HepG2 (cell line): ENCODE data around the gene TGFA. TPM values are rescaled to one million over a fixed set of nuclear protein-coding genes. Genes with fewer than 3 reads are reported as not detected.

Experiments used
- ATAC-seq: fragments of 200-7000 bp; cut with Tn5 transposase; 3 replicates; pipeline ENCODE4 v1.9.1; 2020; ENCODE audit warnings: mild to moderate bottlenecking, moderate library complexity
- BruUV-seq: library from RNA; stranded (reverse); fragments of 400-500 nt; replicated peaks from 2 replicates; lab custom pipeline; 2021; lab: Mats Ljungman, UMichigan
- CTCF ChIA-PET: fragments of 300-600 bp; formaldehyde crosslinking; extraction: SDS; loops from one replicate; lab custom pipeline; 2021; ENCODE audit warnings: low total read pairs, inconsistent platforms, low intra/inter-chr PET ratio; lab: Yijun Ruan, JAX
- POLR2A ChIA-PET: fragments of 350-600 bp; sonication (Branson Sonifier 250); formaldehyde crosslinking; loops from one replicate; lab custom pipeline; 2020; ENCODE audit warnings: antibody characterized with exemption, inconsistent platforms; lab: Yijun Ruan, JAX
- DNase-seq: peaks from one replicate; pipeline ENCODE4 v3.0.0-alpha.2; 2015; ENCODE audit warnings: low spot score
- FAIRE-seq: peaks from 3 replicates; lab custom pipeline; 2011; peaks lifted over from hg19 to GRCh38; lab: Jason Lieb, UNC
- H2AFZ ChIP-seq: one replicate; pipeline ENCODE4 v1.6.1; 2011; ENCODE audit warnings: low read length, inconsistent platforms
- H3K27ac ChIP-seq: fragments of 300-600 bp; 3 replicates; pipeline ENCODE4 v1.8.0; 2011; ENCODE audit warnings: mixed run types, mild to moderate bottlenecking, mixed read lengths, low read length, inconsistent platforms; ENCODE audit not compliant: insufficient read depth; ENCODE audit errors: extremely low read length
- H3K27me3 ChIP-seq, 2 experiments: fragments of 200-600 bp in 1 of 2; 2 replicates in 1 of 2; 3 replicates in 1 of 2; pipeline versions ENCODE4 v1.6.0 to v1.8.0; 2011; ENCODE audit warnings: low read length in 2 of 2, mild to moderate bottlenecking in 2 of 2, moderate library complexity in 2 of 2, inconsistent platforms in 1 of 2; ENCODE audit not compliant: insufficient read depth in 2 of 2, control insufficient read depth in 1 of 2
- H3K36me3 ChIP-seq, 2 experiments: fragments of 200-600 bp in 1 of 2; replicated peaks in 1 of 2; 2 replicates in 1 of 2; 3 replicates in 1 of 2; pipeline versions ENCODE4 v1.5.1 to v1.8.0; 2011; ENCODE audit warnings: low read length in 2 of 2, inconsistent platforms in 1 of 2; ENCODE audit not compliant: insufficient read depth in 2 of 2, control insufficient read depth in 1 of 2
- H3K4me1 ChIP-seq: 2 replicates; pipeline ENCODE4 v1.5.1; 2012; ENCODE audit warnings: low read length, inconsistent platforms; ENCODE audit not compliant: insufficient read depth
- H3K4me2 ChIP-seq: 2 replicates; pipeline ENCODE4 v1.6.0; 2011; ENCODE audit warnings: low read depth, low read length, inconsistent platforms
- H3K4me3 ChIP-seq, 3 experiments: fragments of 200-600 bp in 1 of 3; sonication (generic), shearing (Covaris generic) in 1 of 3; replicated peaks in 1 of 3; 2 replicates each; pipeline ENCODE4 v1.5.1; 2011 to 2016; ENCODE audit warnings: low read length in 3 of 3, inconsistent platforms in 2 of 3, low read depth in 2 of 3, mild to moderate bottlenecking in 2 of 3, control low read depth in 1 of 3, mixed read lengths in 1 of 3; ENCODE audit not compliant: insufficient read depth in 1 of 3
- H3K79me2 ChIP-seq: one replicate; pipeline ENCODE4 v1.6.1; 2011; ENCODE audit warnings: low read length, inconsistent platforms; ENCODE audit not compliant: insufficient read depth
- H3K9ac ChIP-seq: 2 replicates; pipeline ENCODE4 v1.6.0; 2011; ENCODE audit warnings: mild to moderate bottlenecking, low read depth, low read length, inconsistent platforms; ENCODE audit not compliant: insufficient read depth
- H3K9me3 ChIP-seq: 2 replicates; pipeline ENCODE4 v1.5.1; 2012; ENCODE audit warnings: mild to moderate bottlenecking, low read length
- H4K20me1 ChIP-seq: 2 replicates; pipeline ENCODE4 v1.6.0; 2011; ENCODE audit warnings: inconsistent platforms, mild to moderate bottlenecking, low read length, moderate library complexity; ENCODE audit not compliant: insufficient read depth
- BRD4 ChIP-seq: sonication (generic); formaldehyde crosslinking; IDR thresholded peaks from 2 replicates; pipeline ENCODE4 v1.4.0; 2020; ENCODE audit warnings: missing genetic modification reagents
- ERF ChIP-seq: IDR thresholded peaks from 2 replicates; pipeline ENCODE4 v1.6.1; 2018; ENCODE audit warnings: missing biosample characterization, missing genetic modification reagents
- MYNN ChIP-seq: sonication (generic); formaldehyde crosslinking; IDR thresholded peaks from 2 replicates; pipeline ENCODE4 v1.4.0; 2020; ENCODE audit warnings: mild to moderate bottlenecking, low read depth, missing genetic modification reagents
- YEATS2 ChIP-seq: sonication (generic); formaldehyde crosslinking; IDR thresholded peaks from 2 replicates; pipeline ENCODE4 v1.4.0; 2020; ENCODE audit warnings: missing genetic modification reagents, borderline replicate concordance
- ZNF3 ChIP-seq: IDR thresholded peaks from 2 replicates; pipeline ENCODE4 v1.7.0; 2017; ENCODE audit warnings: inconsistent platforms
- ZNF557 ChIP-seq: sonication (generic); formaldehyde crosslinking; IDR thresholded peaks from 2 replicates; pipeline ENCODE4 v1.4.0; 2020; ENCODE audit warnings: missing genetic modification reagents
- ZNF720 ChIP-seq: sonication (generic); formaldehyde crosslinking; IDR thresholded peaks from 2 replicates; pipeline ENCODE4 v1.4.0; 2020; ENCODE audit warnings: missing genetic modification reagents
- WGBS: methylation state at CpG from one replicate; pipeline ENCODE4 v1.1.6; 2017; ENCODE audit warnings: low lambda C conversion rate; 5-methylcytosine and 5-hydroxymethylcytosine counted together
- in situ Hi-C: cut with HindIII; loops from 2 replicates; pipeline ENCODE4 v1.10.0; 2017; ENCODE audit warnings: low pct_unique_long_range_greater_than_20kb; ENCODE audit not compliant: extremely low pct_ligation_motif_present
- intact Hi-C: fragments of 100-400 bp; cut with micrococcal nuclease; formaldehyde crosslinking; loops from one replicate; pipeline ENCODE4 v1.10.0; 2022; ENCODE audit not compliant: unreplicated experiment
- polyA plus RNA-seq, 8 experiments: library from polyadenylated mRNA; depleted of rRNA in 3 of 8; stranded (reverse) in 7 of 8; unstranded in 1 of 8; fragments of >200 nt; fragmentation: Illumina TruSeq in 4 of 8; extraction: Trizol in 4 of 8; gene quantifications; 2 replicates each; pipeline versions ENCODE4 v1.2.1 to v1.2.3, GENCODE V29; 2011 to 2016; ENCODE audit warnings: low read depth in 4 of 8, missing spikeins in 1 of 8, mixed read lengths in 1 of 8; ENCODE audit not compliant: insufficient read depth in 1 of 8
- total RNA-seq, 5 experiments: library from RNA; depleted of rRNA; stranded (reverse); fragments of >200 nt; fragmentation: Illumina TruSeq; extraction: Trizol; gene quantifications; 2 replicates each; pipeline ENCODE4 v1.2.3, GENCODE V29; 2016; ENCODE audit warnings: low read depth in 1 of 5
- TF ChIP-seq, protein P1 (sequence below): sonication (generic); formaldehyde crosslinking; IDR thresholded peaks from 2 replicates; pipeline ENCODE4 v1.4.0; 2020; ENCODE audit warnings: mild to moderate bottlenecking, missing genetic modification reagents, borderline replicate concordance
- TF ChIP-seq, protein P2 (sequence below): sonication (generic); formaldehyde crosslinking; IDR thresholded peaks from 2 replicates; pipeline ENCODE4 v1.9.0; 2021; ENCODE audit warnings: missing genetic modification reagents, mild to moderate bottlenecking, borderline replicate concordance
- TF ChIP-seq, protein P3 (sequence below): sonication (generic); formaldehyde crosslinking; IDR thresholded peaks from 2 replicates; pipeline ENCODE4 v1.4.0; 2020; ENCODE audit warnings: missing genetic modification reagents
- TF ChIP-seq, protein P4 (sequence below): sonication (generic); formaldehyde crosslinking; IDR thresholded peaks from 2 replicates; pipeline ENCODE4 v1.4.0; 2020; ENCODE audit warnings: missing genetic modification reagents

TGFA gene
- total and polyA plus RNA-seq, 2 of the 13 experiments (the other 11 are each of a cell fraction or from before 2014, with no cell fraction given), result 7.8 to 15.3 TPM

DNA sequence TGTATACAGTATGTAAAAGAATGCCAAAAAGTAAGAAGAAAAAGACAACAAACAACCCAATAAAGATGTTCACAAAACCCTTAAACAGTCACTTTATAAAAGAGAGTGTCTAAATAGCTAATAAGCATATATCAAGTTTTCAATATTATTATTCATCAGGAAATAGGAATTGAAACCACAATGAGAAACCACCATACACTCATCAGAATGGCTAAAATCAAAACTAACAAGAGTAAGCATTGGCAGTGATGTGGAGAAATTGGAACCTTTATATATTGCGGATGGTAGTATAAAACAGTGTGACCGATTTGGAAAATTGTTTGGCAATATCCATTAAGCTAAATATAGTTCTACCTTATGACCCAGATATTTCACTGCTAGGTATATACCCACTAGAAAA is 20.5 kb upstream of the TGFA start:
- BruUV-seq, result no TSS peak
- no peak for TF ChIP-seq ERF (CRISPR knock-in tag)
- TF ChIP-seq, protein P1, sequence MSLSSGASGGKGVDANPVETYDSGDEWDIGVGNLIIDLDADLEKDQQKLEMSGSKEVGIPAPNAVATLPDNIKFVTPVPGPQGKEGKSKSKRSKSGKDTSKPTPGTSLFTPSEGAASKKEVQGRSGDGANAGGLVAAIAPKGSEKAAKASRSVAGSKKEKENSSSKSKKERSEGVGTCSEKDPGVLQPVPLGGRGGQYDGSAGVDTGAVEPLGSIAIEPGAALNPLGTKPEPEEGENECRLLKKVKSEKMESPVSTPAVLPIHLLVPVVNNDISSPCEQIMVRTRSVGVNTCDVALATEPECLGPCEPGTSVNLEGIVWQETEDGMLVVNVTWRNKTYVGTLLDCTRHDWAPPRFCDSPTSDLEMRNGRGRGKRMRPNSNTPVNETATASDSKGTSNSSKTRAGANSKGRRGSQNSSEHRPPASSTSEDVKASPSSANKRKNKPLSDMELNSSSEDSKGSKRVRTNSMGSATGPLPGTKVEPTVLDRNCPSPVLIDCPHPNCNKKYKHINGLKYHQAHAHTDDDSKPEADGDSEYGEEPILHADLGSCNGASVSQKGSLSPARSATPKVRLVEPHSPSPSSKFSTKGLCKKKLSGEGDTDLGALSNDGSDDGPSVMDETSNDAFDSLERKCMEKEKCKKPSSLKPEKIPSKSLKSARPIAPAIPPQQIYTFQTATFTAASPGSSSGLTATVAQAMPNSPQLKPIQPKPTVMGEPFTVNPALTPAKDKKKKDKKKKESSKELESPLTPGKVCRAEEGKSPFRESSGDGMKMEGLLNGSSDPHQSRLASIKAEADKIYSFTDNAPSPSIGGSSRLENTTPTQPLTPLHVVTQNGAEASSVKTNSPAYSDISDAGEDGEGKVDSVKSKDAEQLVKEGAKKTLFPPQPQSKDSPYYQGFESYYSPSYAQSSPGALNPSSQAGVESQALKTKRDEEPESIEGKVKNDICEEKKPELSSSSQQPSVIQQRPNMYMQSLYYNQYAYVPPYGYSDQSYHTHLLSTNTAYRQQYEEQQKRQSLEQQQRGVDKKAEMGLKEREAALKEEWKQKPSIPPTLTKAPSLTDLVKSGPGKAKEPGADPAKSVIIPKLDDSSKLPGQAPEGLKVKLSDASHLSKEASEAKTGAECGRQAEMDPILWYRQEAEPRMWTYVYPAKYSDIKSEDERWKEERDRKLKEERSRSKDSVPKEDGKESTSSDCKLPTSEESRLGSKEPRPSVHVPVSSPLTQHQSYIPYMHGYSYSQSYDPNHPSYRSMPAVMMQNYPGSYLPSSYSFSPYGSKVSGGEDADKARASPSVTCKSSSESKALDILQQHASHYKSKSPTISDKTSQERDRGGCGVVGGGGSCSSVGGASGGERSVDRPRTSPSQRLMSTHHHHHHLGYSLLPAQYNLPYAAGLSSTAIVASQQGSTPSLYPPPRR (CRISPR knock-in tag), result no peak
- TF ChIP-seq ZNF557 (CRISPR knock-in tag), result no peak
- TF ChIP-seq, protein P2, sequence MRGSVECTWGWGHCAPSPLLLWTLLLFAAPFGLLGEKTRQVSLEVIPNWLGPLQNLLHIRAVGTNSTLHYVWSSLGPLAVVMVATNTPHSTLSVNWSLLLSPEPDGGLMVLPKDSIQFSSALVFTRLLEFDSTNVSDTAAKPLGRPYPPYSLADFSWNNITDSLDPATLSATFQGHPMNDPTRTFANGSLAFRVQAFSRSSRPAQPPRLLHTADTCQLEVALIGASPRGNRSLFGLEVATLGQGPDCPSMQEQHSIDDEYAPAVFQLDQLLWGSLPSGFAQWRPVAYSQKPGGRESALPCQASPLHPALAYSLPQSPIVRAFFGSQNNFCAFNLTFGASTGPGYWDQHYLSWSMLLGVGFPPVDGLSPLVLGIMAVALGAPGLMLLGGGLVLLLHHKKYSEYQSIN (CRISPR knock-in tag), result no peak
- TF ChIP-seq, protein P3, sequence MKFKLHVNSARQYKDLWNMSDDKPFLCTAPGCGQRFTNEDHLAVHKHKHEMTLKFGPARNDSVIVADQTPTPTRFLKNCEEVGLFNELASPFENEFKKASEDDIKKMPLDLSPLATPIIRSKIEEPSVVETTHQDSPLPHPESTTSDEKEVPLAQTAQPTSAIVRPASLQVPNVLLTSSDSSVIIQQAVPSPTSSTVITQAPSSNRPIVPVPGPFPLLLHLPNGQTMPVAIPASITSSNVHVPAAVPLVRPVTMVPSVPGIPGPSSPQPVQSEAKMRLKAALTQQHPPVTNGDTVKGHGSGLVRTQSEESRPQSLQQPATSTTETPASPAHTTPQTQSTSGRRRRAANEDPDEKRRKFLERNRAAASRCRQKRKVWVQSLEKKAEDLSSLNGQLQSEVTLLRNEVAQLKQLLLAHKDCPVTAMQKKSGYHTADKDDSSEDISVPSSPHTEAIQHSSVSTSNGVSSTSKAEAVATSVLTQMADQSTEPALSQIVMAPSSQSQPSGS (CRISPR knock-in tag), result no peak
- TF ChIP-seq YEATS2 (CRISPR knock-in tag), result no peak
- no peak for TF ChIP-seq ZNF3 (CRISPR knock-in tag)
- no peak for TF ChIP-seq ZNF720 (CRISPR knock-in tag)
- no peak for TF ChIP-seq MYNN (CRISPR knock-in tag)
- no peak for TF ChIP-seq BRD4 (CRISPR knock-in tag)
- TF ChIP-seq, protein P4, sequence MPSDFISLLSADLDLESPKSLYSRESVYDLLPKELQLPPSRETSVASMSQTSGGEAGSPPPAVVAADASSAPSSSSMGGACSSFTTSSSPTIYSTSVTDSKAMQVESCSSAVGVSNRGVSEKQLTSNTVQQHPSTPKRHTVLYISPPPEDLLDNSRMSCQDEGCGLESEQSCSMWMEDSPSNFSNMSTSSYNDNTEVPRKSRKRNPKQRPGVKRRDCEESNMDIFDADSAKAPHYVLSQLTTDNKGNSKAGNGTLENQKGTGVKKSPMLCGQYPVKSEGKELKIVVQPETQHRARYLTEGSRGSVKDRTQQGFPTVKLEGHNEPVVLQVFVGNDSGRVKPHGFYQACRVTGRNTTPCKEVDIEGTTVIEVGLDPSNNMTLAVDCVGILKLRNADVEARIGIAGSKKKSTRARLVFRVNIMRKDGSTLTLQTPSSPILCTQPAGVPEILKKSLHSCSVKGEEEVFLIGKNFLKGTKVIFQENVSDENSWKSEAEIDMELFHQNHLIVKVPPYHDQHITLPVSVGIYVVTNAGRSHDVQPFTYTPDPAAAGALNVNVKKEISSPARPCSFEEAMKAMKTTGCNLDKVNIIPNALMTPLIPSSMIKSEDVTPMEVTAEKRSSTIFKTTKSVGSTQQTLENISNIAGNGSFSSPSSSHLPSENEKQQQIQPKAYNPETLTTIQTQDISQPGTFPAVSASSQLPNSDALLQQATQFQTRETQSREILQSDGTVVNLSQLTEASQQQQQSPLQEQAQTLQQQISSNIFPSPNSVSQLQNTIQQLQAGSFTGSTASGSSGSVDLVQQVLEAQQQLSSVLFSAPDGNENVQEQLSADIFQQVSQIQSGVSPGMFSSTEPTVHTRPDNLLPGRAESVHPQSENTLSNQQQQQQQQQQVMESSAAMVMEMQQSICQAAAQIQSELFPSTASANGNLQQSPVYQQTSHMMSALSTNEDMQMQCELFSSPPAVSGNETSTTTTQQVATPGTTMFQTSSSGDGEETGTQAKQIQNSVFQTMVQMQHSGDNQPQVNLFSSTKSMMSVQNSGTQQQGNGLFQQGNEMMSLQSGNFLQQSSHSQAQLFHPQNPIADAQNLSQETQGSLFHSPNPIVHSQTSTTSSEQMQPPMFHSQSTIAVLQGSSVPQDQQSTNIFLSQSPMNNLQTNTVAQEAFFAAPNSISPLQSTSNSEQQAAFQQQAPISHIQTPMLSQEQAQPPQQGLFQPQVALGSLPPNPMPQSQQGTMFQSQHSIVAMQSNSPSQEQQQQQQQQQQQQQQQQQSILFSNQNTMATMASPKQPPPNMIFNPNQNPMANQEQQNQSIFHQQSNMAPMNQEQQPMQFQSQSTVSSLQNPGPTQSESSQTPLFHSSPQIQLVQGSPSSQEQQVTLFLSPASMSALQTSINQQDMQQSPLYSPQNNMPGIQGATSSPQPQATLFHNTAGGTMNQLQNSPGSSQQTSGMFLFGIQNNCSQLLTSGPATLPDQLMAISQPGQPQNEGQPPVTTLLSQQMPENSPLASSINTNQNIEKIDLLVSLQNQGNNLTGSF (CRISPR knock-in tag), result no peak

More for the DNA sequence above, 20.5 kb upstream of the TGFA start:
- WGBS, result 60% methylated on average over 2 of the region's 2 CpGs
- H3K79me2 ChIP-seq, result no peaks in the 10 kb centered on the region
- no peaks in the 10 kb centered on the region for H3K9me3 ChIP-seq
- H3K27ac ChIP-seq, result no peak overlapping the region
- ATAC-seq (no peak), FAIRE-seq (no peak), DNase-seq (no peak)
- ChIA-PET POLR2A (no interaction called here), CTCF (no interaction called here)
- H3K4me1 ChIP-seq, result peaks cover 29% of the 10 kb centered on the region
- H3K4me2 ChIP-seq, result no peak overlapping the region
- no peak overlapping the region for H3K9ac ChIP-seq
- H3K27me3 ChIP-seq, result peaks cover 0 to 11% of the 10 kb centered on the region in 2 experiments; a peak in 1 of 5 replicates
- no peak overlapping the region for H2AFZ ChIP-seq
- in situ Hi-C loops (no loop called here), intact Hi-C loops (no loop called here)
- H4K20me1 ChIP-seq, result no peaks in the 10 kb centered on the region
- H3K4me3 ChIP-seq, result no peak overlapping the region
- no peaks in the 10 kb centered on the region for H3K36me3 ChIP-seq
